ENCODE data around the gene ZNF277. TPM values are rescaled to one million over a fixed set of nuclear protein-coding genes. Genes with fewer than 3 reads are reported as not detected.

The ZNF277 gene
- 14.8 TPM for polyA plus RNA-seq (2013, experiment 1 of 2; ENCODE audit: insufficient read length)
- 21.8 TPM for polyA plus RNA-seq (2013, experiment 2 of 2; ENCODE audit: insufficient read length)

- DNase-seq = peak; percentile 99
Measured at GRCh38 chr7:112206238-112206990, at the start of gene ZNF277, which contains the start of gene DOCK4. ZNF277 (plus strand) TSS chr7:112206695; CDS start chr7:112206717, 22 bp downstream. DOCK4 (minus strand) TSS chr7:112206399; CDS start chr7:112206138, 261 bp downstream.

GRCh38 chr7:112157072-112157471, 49.4 kb upstream of the ZNF277 start:
- peak; percentile 59 for DNase-seq

GRCh38 chr7:112159351-112159750, 47.1 kb upstream of the ZNF277 start:
- DNase-seq = no peak

GRCh38 chr7:112160130-112160770, 46.2 kb upstream of the ZNF277 start:
- no peak for DNase-seq

- no peak for DNase-seq
Measured at GRCh38 chr7:112160771-112161150, 45.7 kb upstream of the ZNF277 start.

- DNase-seq = no peak
Measured at GRCh38 chr7:112161253-112162141, 45.0 kb upstream of the ZNF277 start.

GRCh38 chr7:112162142-112162766, 44.2 kb upstream of the ZNF277 start:
- DNase-seq = peak; percentile 69

- no peak for DNase-seq
Measured at GRCh38 chr7:112162784-112163506, 43.5 kb upstream of the ZNF277 start.

GRCh38 chr7:112167147-112167546, 39.3 kb upstream of the ZNF277 start:
- DNase-seq = no peak

GRCh38 chr7:112168915-112169314, 37.6 kb upstream of the ZNF277 start:
- no peak for DNase-seq

- DNase-seq = no peak
Measured at GRCh38 chr7:112171673-112172072, 34.8 kb upstream of the ZNF277 start.

GRCh38 chr7:112172870-112173567, 33.5 kb upstream of the ZNF277 start:
- DNase-seq = no peak

GRCh38 chr7:112173568-112173905, 33.0 kb upstream of the ZNF277 start:
- DNase-seq = no peak

- no peak for DNase-seq
Measured at GRCh38 chr7:112174192-112174591, 32.3 kb upstream of the ZNF277 start.

GRCh38 chr7:112176241-112176640, 30.3 kb upstream of the ZNF277 start:
- DNase-seq = no peak

GRCh38 chr7:112176693-112177415, 29.6 kb upstream of the ZNF277 start:
- DNase-seq = no peak

GRCh38 chr7:112180223-112180622, 26.3 kb upstream of the ZNF277 start:
- DNase-seq = no peak

GRCh38 chr7:112182749-112183148, 23.7 kb upstream of the ZNF277 start:
- no peak for DNase-seq

- no peak for DNase-seq
Measured at GRCh38 chr7:112183266-112183665, 23.2 kb upstream of the ZNF277 start.

GRCh38 chr7:112184455-112184854, 22.0 kb upstream of the ZNF277 start:
- DNase-seq = no peak

Measured in fibroblast of skin of back (primary cell).